Fibroblast of lung (primary cell): ENCODE data around the gene SAP130.

Experiments
- EZH2 ChIP-seq: IDR thresholded peaks from 2 replicates; pipeline ENCODE4 v1.5.1; 2012; ENCODE audit warnings: low read length, control low read depth, mild to moderate bottlenecking; ENCODE audit errors: missing control alignments
- TF ChIP-seq, protein P1 (sequence below), 2 donors: IDR thresholded peaks in 1 of 2; conservative IDR thresholded peaks in 1 of 2; 1 replicate in 1 of 2; 2 replicates in 1 of 2; pipeline ENCODE4 v1.5.1; 2011 to 2012; ENCODE audit warnings: low read length in 2 of 2, control low read depth in 1 of 2, inconsistent platforms in 1 of 2, low read depth in 1 of 2, mild to moderate bottlenecking in 1 of 2

DNA sequence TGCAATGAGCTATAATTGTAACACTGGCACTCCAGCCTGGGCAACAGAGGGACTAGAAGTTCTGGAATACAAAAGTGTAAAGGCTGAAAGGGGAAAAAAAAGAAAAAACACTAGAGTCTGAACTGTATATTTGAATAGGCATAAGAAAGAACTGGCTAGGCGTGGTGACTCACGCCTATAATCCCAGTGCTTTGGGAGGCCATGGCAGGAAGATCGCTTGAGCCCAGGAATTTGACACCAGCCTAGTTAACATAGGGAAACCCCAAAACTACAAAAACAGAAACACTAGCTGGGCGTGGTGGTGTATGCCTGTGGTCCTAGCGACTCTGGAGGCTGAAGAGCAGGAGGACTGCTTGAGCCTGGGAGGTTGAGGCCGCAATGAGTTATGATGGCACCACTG is 70.6 kb downstream of the SAP130 start:
- TF ChIP-seq, protein P1, sequence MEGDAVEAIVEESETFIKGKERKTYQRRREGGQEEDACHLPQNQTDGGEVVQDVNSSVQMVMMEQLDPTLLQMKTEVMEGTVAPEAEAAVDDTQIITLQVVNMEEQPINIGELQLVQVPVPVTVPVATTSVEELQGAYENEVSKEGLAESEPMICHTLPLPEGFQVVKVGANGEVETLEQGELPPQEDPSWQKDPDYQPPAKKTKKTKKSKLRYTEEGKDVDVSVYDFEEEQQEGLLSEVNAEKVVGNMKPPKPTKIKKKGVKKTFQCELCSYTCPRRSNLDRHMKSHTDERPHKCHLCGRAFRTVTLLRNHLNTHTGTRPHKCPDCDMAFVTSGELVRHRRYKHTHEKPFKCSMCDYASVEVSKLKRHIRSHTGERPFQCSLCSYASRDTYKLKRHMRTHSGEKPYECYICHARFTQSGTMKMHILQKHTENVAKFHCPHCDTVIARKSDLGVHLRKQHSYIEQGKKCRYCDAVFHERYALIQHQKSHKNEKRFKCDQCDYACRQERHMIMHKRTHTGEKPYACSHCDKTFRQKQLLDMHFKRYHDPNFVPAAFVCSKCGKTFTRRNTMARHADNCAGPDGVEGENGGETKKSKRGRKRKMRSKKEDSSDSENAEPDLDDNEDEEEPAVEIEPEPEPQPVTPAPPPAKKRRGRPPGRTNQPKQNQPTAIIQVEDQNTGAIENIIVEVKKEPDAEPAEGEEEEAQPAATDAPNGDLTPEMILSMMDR (conservative IDR thresholded peaks at IDR 0.05 in 1 of 2, IDR thresholded peaks at IDR 0.05 in 1 of 2; ENCODE audit: low read depth in 1 of 2, low read length in 2 of 2), result no peak
- no peak for TF ChIP-seq EZH2
